GM18951 (cell line): ENCODE results near the gene ISCU.
A peak's percentile ranks its signal among the peaks of the same experiment; 100 is the strongest.
"Not testable (repeated sequence)": the region's sequence is repeated elsewhere in the genome, so short reads cannot be mapped to it uniquely, and the experiment has no call there.

ENCODE experiments used
- POLR2A ChIP-seq: IDR thresholded peaks from 4 replicates; pipeline ENCODE4 v1.6.1; 2011; ENCODE audit warnings: mild to moderate bottlenecking; ENCODE audit not compliant: insufficient read length, insufficient read depth; ENCODE audit errors: extremely low read depth
- in situ Hi-C: fragments of 300-500 bp; cut with MboI; formaldehyde crosslinking; loops from one replicate; pipeline ENCODE4 v1.12.0; 2022; ENCODE audit warnings: low sequenced_read_pairs, mixed read lengths, inconsistent platforms; ENCODE audit not compliant: unreplicated experiment

ISCU gene

GRCh38 chr12:108567406-108568337 lies 5.3 kb downstream of the ISCU start:
- in situ Hi-C loops = loop anchor here (5.0 to 10.0 kb wide), 2 partner anchors 50 to 237 kb away; no protein-coding TSS in a partner anchor
- TF ChIP-seq POLR2A = peak; percentile 17

GRCh38 chr12:108568338-108569154 lies 6.2 kb downstream of the ISCU start:
- in situ Hi-C loops = loop anchor here (5.0 to 10.0 kb wide), 2 partner anchors 49 to 236 kb away; no protein-coding TSS in a partner anchor
- TF ChIP-seq POLR2A = peak; percentile 5

- in situ Hi-C loops = no loop called here
These were observed 8.6 kb downstream of the ISCU start for GRCh38 chr12:108570743-108571608.

GRCh38 chr12:108571609-108572165 lies 9.3 kb downstream of the ISCU start:
- in situ Hi-C loops = no loop called here
- TF ChIP-seq POLR2A = peak; percentile 21

More at GRCh38 chr12:108570743-108571608, 8.6 kb downstream of the ISCU start:
- TF ChIP-seq POLR2A = no peak

- no peak for TF ChIP-seq POLR2A
- in situ Hi-C loops = no loop called here
These were observed 9.9 kb downstream of the ISCU start for GRCh38 chr12:108572166-108572790.

- in situ Hi-C loops = no loop called here
- no peak for TF ChIP-seq POLR2A
These were observed 10.9 kb downstream of the ISCU start for GRCh38 chr12:108573317-108573716.

- in situ Hi-C loops = not testable (repeated sequence)
These were observed 11.9 kb downstream of the ISCU start for GRCh38 chr12:108574276-108574675.

- in situ Hi-C loops = no loop called here
- no peak for TF ChIP-seq POLR2A
These were observed 13.0 kb downstream of the ISCU start for GRCh38 chr12:108575199-108575912.

GRCh38 chr12:108576660-108577234 lies 14.4 kb downstream of the ISCU start:
- in situ Hi-C loops = no loop called here
- TF ChIP-seq POLR2A = no peak

- TF ChIP-seq POLR2A = no peak
- in situ Hi-C loops = no loop called here
These were observed 15.1 kb downstream of the ISCU start for GRCh38 chr12:108577458-108577857.

- in situ Hi-C loops = no loop called here
- TF ChIP-seq POLR2A = no peak
These were observed 15.9 kb downstream of the ISCU start for GRCh38 chr12:108578264-108578663.
